ENCODE results near the gene RAB34. TPM values are rescaled to one million over a fixed set of nuclear protein-coding genes. Genes with fewer than 3 reads are reported as not detected.
"Not testable (repeated sequence)": the region's sequence is repeated elsewhere in the genome, so short reads cannot be mapped to it uniquely, and the experiment has no call there.

The RAB34 gene
- total and polyA plus RNA-seq, 7 donors: 16.6 to 205 (median 146) TPM

DNA sequence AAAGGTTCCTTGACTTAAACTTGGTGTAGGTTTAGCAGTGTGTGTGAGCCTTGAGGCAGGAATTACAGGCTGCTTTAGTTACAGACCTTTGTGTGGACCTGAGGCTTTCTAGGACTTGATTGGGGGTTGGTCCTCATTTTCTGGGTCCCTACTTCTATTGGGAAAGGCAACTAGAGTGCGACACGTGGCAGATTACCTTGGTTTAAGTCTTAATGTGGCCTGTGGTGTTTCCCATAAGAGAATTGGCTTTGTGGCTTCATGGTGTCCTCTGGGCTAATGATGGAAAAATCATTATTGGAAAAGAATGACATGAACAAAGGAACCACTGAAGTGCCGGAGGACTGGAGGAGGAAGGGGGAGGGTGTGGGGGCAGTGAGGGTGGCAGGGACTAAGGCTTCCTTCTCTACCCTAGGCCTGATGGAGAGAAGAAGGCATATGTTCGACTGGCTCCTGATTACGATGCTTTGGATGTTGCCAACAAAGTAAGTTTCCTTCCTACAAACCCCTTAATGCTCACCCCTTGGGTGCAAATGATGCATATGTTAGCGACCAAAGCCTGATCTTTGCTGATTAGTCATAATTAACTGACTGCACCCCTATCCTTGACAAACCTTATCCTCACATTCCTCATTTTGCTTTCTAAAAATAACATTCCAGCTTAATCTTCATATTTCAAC is 5.6 kb upstream of the RAB34 start:
- no peak for DNase-seq
- intact Hi-C loops (cut with DNase I): loop anchor here (10.0 kb wide), 1 partner anchor 572 kb away; the partner anchor contains the start of gene NUFIP2
- Histone ChIP-seq H3K9me3 (no peaks in the 10 kb centered on the region), H3K36me3 (peaks cover 17 to 38% (median 27%) of the 10 kb centered on the region in 4 donors), H3K4me1 (peaks cover 0 to 71% (median 62%) of the 10 kb centered on the region in 4 donors), H3K4me3 (no peak overlapping the region), H3K27ac (no peak overlapping the region), H3K27me3 (peaks cover 0 to 8% (median 0%) of the 10 kb centered on the region in 3 donors)
- TF ChIP-seq POLR2A (IDR thresholded peaks at IDR 0.05): no peak
- no peak for TF ChIP-seq POLR2AphosphoS5 (IDR thresholded peaks at IDR 0.05)
- TF ChIP-seq, protein P1, sequence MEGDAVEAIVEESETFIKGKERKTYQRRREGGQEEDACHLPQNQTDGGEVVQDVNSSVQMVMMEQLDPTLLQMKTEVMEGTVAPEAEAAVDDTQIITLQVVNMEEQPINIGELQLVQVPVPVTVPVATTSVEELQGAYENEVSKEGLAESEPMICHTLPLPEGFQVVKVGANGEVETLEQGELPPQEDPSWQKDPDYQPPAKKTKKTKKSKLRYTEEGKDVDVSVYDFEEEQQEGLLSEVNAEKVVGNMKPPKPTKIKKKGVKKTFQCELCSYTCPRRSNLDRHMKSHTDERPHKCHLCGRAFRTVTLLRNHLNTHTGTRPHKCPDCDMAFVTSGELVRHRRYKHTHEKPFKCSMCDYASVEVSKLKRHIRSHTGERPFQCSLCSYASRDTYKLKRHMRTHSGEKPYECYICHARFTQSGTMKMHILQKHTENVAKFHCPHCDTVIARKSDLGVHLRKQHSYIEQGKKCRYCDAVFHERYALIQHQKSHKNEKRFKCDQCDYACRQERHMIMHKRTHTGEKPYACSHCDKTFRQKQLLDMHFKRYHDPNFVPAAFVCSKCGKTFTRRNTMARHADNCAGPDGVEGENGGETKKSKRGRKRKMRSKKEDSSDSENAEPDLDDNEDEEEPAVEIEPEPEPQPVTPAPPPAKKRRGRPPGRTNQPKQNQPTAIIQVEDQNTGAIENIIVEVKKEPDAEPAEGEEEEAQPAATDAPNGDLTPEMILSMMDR (IDR thresholded peaks at IDR 0.05): no peak
- TF ChIP-seq EP300 (IDR thresholded peaks at IDR 0.05): no peak
- 62 to 79% methylated on average over 6 of the region's 6 CpGs for WGBS, 2 donors

DNA sequence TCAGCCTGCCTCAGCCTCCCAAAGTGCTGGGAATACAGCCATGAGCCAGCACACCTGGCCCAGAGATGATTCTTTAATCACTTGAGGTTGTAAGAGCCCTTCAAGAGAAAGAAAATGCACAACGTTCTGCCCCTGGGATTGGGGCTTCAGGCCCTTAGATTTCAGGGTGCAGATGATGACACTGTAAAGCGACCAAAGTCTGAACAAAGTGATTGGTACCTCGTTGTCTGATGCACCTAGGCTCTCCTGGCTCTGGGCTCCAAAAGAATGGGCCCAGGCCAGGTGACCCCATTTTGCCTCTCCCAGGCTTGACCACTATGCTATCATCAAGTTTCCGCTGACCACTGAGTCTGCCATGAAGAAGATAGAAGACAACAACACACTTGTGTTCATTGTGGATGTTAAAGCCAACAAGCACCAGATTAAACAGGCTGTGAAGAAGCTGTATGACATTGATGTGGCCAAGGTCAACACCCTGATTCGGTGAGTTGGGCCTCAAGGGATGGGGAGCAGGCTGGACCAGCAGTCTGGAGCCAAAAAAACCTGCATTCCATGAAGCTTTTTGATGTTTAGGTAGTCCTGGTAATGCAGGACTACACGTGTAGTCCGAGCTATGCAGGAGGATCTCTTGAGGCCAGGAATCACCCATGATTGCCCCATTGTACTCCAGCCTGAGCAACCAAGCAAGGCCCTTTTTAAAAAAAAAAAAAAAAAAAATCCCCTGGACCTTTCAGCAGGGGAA is 4.9 kb upstream of the RAB34 start:
- H3K36me3 ChIP-seq: peaks cover 17 to 38% (median 27%) of the 10 kb centered on the region in 4 donors
- H3K4me3 ChIP-seq: no peak overlapping the region
- H3K27me3 ChIP-seq: peaks cover 0 to 8% (median 0%) of the 10 kb centered on the region in 3 donors
- no peak for DNase-seq
- H3K27ac ChIP-seq: no peak overlapping the region
- H3K9me3 ChIP-seq: no peaks in the 10 kb centered on the region
- WGBS, 2 donors: 48 to 72% methylated on average over 7 of the region's 7 CpGs
- TF ChIP-seq POLR2A (IDR thresholded peaks at IDR 0.05) (no peak), EP300 (IDR thresholded peaks at IDR 0.05) (no peak), POLR2AphosphoS5 (IDR thresholded peaks at IDR 0.05) (no peak)
- TF ChIP-seq, protein P1 (IDR thresholded peaks at IDR 0.05): no peak
- H3K4me1 ChIP-seq: peaks cover 0 to 71% (median 60%) of the 10 kb centered on the region in 4 donors
- intact Hi-C loops (cut with DNase I): loop anchor here (10.0 kb wide), 1 partner anchor 572 kb away; the partner anchor contains the start of gene NUFIP2

DNA sequence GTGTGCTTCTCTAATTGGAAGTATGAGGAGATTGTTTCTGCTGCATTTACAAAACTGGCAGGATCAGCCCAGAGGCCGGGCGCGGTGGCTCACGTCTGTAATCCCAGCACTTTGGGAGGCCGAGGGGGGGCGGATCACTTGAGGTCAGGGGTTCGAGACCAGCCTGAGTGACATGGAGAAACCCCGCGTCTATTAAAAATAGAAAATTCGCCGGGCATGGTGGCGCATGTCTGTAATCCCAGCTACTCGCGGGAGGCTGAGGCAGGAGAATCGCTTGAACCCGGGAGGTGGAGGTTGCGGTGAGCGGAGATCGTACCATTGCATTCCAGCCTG is 3.3 kb upstream of the RAB34 start:
- Histone ChIP-seq H3K4me1 (peaks cover 0 to 75% (median 59%) of the 10 kb centered on the region in 4 donors), H3K4me3 (peak overlapping the region; percentile 73 to 95 (median 84)), H3K36me3 (peaks cover 17 to 38% (median 27%) of the 10 kb centered on the region in 4 donors), H3K27ac (peak overlapping the region in 3 of 4 donors; percentile 94 to 95 (median 94))
- not testable (repeated sequence) for H3K9me3 ChIP-seq, H3K27me3 ChIP-seq
- intact Hi-C loops (cut with DNase I): loop anchor here (10.0 kb wide), 1 partner anchor 574 kb away; the partner anchor contains the start of gene NUFIP2
- peak; percentile 63 for DNase-seq
- TF ChIP-seq, protein P1 (IDR thresholded peaks at IDR 0.05): peak in 1 of 4 experiments; percentile 4
- 7 to 33% methylated on average over 19 of the region's 19 CpGs for WGBS, 2 donors

DNA sequence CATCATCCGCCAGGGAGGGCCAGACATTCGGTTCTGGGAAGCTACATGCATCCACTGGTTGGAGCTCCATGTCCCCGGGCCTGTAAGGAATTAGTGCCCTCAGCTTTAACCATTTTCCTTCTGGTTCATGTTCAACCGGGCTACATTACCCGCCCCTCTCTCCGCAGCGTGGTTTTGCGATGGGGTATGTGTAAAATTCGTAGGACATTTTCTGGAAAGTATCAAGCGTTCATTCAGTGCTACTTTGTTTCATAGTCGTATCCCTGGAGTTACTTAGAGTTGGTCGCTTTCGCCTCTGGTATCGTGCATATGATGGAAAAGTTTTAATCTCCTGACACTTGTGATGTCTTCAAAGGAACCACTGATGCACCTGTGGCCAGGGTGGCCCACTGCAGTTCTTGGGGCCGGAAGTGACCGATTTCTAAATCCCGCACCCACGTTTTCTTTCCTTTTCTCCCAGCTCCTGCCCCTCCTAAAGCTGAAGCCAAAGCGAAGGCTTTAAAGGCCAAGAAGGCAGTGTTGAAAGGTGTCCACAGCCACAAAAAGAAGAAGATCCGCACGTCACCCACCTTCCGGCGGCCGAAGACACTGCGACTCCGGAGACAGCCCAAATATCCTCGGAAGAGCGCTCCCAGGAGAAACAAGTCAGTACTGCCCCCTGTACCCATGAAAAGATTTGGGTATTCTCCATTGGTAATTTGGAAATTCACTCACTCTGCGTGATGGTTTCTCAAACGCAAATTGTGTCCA is 2.8 kb upstream of the RAB34 start:
- peak overlapping the region; percentile 73 to 95 (median 84) for H3K4me3 ChIP-seq
- no peak for TF ChIP-seq POLR2A (IDR thresholded peaks at IDR 0.05)
- TF ChIP-seq, protein P1 (IDR thresholded peaks at IDR 0.05): peak in 1 of 4 experiments; percentile 6
- no peak for TF ChIP-seq EP300 (IDR thresholded peaks at IDR 0.05)
- peaks cover 0 to 1% (median 0%) of the 10 kb centered on the region in 3 donors for H3K27me3 ChIP-seq
- peak overlapping the region; percentile 91 to 95 (median 94) for H3K27ac ChIP-seq
- 1 to 3% methylated on average over 30 of the region's 30 CpGs for WGBS, 2 donors
- DNase-seq: no peak
- peaks cover 0 to 72% (median 57%) of the 10 kb centered on the region in 4 donors for H3K4me1 ChIP-seq
- intact Hi-C loops (cut with DNase I): loop anchor here (10.0 kb wide), 1 partner anchor 574 kb away; the partner anchor contains the start of gene NUFIP2
- H3K9me3 ChIP-seq: no peaks in the 10 kb centered on the region
- H3K36me3 ChIP-seq: peaks cover 17 to 43% (median 29%) of the 10 kb centered on the region in 4 donors

Measured in sigmoid colon (tissue), 7 donors.